DOHH2 (cell line): ENCODE data around the gene ERFL.

Source experiments
- H3F3A ChIP-seq: fragments of 200-600 bp; sonication (generic), shearing (Covaris generic); 2 replicates; pipeline ENCODE4 v1.6.0; 2016; ENCODE audit warnings: antibody characterized with exemption, mild to moderate bottlenecking; ENCODE audit not compliant: control insufficient read depth, insufficient read depth
- H3K27ac ChIP-seq: fragments of 200-600 bp; sonication (generic); 2 replicates; pipeline ENCODE4 v1.5.1; 2014; ENCODE audit warnings: low read depth, mild to moderate bottlenecking, low read length, moderate library complexity
- H3K27me3 ChIP-seq: fragments of 200-600 bp; sonication (generic); 2 replicates; pipeline ENCODE4 v1.6.1; 2014; ENCODE audit warnings: mild to moderate bottlenecking, low read length, mixed read lengths; ENCODE audit not compliant: control insufficient read depth
- H3K36me3 ChIP-seq: fragments of 200-600 bp; sonication (generic); 2 replicates; pipeline ENCODE4 v1.6.1; 2014; ENCODE audit warnings: mild to moderate bottlenecking, low read length, moderate library complexity, mixed read lengths; ENCODE audit not compliant: control insufficient read depth
- H3K4me1 ChIP-seq: fragments of 200-600 bp; sonication (generic); 2 replicates; pipeline ENCODE4 v1.6.1; 2014; ENCODE audit warnings: mild to moderate bottlenecking, low read length, mixed read lengths; ENCODE audit not compliant: control insufficient read depth
- H3K4me2 ChIP-seq: fragments of 200-600 bp; sonication (generic); 2 replicates; pipeline ENCODE4 v1.6.0; 2014; ENCODE audit warnings: mild to moderate bottlenecking, low read length, moderate library complexity
- H3K4me3 ChIP-seq: fragments of 200-600 bp; sonication (generic); 2 replicates; pipeline ENCODE4 v1.5.1; 2014; ENCODE audit warnings: mild to moderate bottlenecking, low read length, mixed read lengths
- H3K79me2 ChIP-seq: fragments of 200-600 bp; sonication (generic); 2 replicates; pipeline ENCODE4 v1.6.1; 2014; ENCODE audit warnings: mild to moderate bottlenecking, low read length, mixed read lengths; ENCODE audit not compliant: control insufficient read depth
- H3K9me2 ChIP-seq: fragments of 200-600 bp; sonication (generic); replicated peaks from 2 replicates; pipeline ENCODE4 v1.6.1; 2014; ENCODE audit warnings: mild to moderate bottlenecking, low read length, mixed read lengths; ENCODE audit not compliant: control insufficient read depth
- H3K9me3 ChIP-seq: fragments of 200-600 bp; sonication (generic); 2 replicates; pipeline ENCODE4 v1.6.1; 2014; ENCODE audit warnings: antibody characterized with exemption, low read length, mixed read lengths; ENCODE audit not compliant: control insufficient read depth, insufficient read depth
- H4K20me1 ChIP-seq: fragments of 200-600 bp; sonication (generic); 2 replicates; pipeline ENCODE4 v1.6.0; 2014; ENCODE audit warnings: low read depth, mild to moderate bottlenecking, antibody characterized with exemption, low read length, moderate library complexity; ENCODE audit not compliant: control insufficient read depth, insufficient read depth
- EZH2phosphoT487 ChIP-seq: fragments of 200-600 bp; sonication (generic); IDR thresholded peaks from 2 replicates; pipeline ENCODE4 v1.6.1; 2017; ENCODE audit warnings: borderline replicate concordance, mild to moderate bottlenecking, antibody characterized with exemption, low read length, moderate library complexity, mixed read lengths
- TF ChIP-seq, protein P1 (sequence below): fragments of 200-600 bp; sonication (generic); IDR thresholded peaks from one replicate; pipeline ENCODE4 v1.5.1; 2014; ENCODE audit warnings: antibody characterized with exemption, mild to moderate bottlenecking, low read depth, low read length; ENCODE audit not compliant: poor library complexity, severe bottlenecking

Gene ERFL

DNA sequence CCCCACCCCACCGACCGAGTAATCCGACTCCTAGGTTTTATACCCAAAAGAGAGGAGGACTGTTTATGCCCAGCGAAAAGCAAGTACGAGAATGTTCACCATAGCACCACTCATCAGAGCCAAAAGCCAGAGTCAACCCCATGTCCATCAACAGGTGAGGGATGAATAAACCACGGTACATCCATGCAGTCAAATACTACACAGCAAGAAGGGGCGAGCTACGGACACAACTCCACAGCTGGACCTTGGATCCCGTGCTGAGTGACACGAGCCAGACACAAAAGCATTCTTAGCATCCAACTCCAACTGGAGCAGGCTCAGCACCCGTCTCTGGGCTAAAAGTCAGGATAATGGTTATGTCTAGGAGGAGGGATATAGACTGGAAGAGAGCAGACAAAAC is 43.1 kb upstream of the ERFL start:
- Histone ChIP-seq H3K9me2 (no peaks in the 10 kb centered on the region), H3K9me3 (no peaks in the 10 kb centered on the region), H3K27ac (no peak overlapping the region), H3K4me1 (no peaks in the 10 kb centered on the region), H3K27me3 (no peaks in the 10 kb centered on the region), H3K4me2 (no peak overlapping the region), H3K4me3 (no peak overlapping the region), H3F3A (no peaks in the 10 kb centered on the region), H3K79me2 (no peaks in the 10 kb centered on the region), H3K36me3 (peaks cover 13% of the 10 kb centered on the region), H4K20me1 (no peaks in the 10 kb centered on the region)
- TF ChIP-seq, protein P1, sequence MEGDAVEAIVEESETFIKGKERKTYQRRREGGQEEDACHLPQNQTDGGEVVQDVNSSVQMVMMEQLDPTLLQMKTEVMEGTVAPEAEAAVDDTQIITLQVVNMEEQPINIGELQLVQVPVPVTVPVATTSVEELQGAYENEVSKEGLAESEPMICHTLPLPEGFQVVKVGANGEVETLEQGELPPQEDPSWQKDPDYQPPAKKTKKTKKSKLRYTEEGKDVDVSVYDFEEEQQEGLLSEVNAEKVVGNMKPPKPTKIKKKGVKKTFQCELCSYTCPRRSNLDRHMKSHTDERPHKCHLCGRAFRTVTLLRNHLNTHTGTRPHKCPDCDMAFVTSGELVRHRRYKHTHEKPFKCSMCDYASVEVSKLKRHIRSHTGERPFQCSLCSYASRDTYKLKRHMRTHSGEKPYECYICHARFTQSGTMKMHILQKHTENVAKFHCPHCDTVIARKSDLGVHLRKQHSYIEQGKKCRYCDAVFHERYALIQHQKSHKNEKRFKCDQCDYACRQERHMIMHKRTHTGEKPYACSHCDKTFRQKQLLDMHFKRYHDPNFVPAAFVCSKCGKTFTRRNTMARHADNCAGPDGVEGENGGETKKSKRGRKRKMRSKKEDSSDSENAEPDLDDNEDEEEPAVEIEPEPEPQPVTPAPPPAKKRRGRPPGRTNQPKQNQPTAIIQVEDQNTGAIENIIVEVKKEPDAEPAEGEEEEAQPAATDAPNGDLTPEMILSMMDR: no peak
- TF ChIP-seq EZH2phosphoT487: no peak

DNA sequence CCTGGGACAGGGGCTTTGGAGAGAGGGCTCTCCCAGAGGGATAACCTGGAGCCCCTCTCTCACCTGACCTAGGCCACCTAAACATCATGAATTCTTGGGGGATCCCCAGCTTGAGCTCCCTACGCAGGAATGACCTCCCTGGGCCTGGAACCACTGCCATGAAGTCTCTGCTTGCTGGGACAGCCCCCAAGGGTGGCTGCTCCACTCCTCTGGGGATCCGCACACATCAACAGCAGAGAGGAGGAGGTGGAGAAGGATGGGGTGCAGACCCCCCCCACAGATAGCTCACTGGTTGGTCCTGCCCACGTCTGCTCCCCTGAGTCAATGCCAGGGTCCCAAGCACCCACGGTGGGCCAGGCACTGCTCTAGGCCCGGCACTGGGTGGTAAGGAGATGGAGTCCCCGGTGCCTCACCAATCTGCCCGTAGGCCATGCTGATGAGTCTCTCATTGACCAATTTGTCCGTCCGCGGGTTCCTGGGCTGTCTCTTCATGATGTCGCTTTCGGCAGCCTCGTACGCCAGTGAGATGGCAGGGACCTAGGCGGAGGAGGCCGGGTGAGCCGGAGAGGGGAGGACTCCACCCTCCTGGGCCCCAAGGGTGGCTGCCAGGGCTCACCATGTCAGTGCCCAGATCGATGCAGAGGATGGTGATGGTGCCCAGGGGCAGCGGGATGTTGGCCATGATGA is 41.7 kb upstream of the ERFL start:
- no peaks in the 10 kb centered on the region for H3K27me3 ChIP-seq
- peaks cover 10% of the 10 kb centered on the region for H3K36me3 ChIP-seq
- no peaks in the 10 kb centered on the region for H3K4me1 ChIP-seq
- no peak overlapping the region for H3K27ac ChIP-seq
- H3F3A ChIP-seq: no peaks in the 10 kb centered on the region
- H3K9me3 ChIP-seq: no peaks in the 10 kb centered on the region
- H3K4me3 ChIP-seq: no peak overlapping the region
- no peaks in the 10 kb centered on the region for H3K79me2 ChIP-seq
- H4K20me1 ChIP-seq: no peaks in the 10 kb centered on the region
- no peak overlapping the region for H3K4me2 ChIP-seq
- no peaks in the 10 kb centered on the region for H3K9me2 ChIP-seq
- TF ChIP-seq, protein P1: no peak
- no peak for TF ChIP-seq EZH2phosphoT487

DNA sequence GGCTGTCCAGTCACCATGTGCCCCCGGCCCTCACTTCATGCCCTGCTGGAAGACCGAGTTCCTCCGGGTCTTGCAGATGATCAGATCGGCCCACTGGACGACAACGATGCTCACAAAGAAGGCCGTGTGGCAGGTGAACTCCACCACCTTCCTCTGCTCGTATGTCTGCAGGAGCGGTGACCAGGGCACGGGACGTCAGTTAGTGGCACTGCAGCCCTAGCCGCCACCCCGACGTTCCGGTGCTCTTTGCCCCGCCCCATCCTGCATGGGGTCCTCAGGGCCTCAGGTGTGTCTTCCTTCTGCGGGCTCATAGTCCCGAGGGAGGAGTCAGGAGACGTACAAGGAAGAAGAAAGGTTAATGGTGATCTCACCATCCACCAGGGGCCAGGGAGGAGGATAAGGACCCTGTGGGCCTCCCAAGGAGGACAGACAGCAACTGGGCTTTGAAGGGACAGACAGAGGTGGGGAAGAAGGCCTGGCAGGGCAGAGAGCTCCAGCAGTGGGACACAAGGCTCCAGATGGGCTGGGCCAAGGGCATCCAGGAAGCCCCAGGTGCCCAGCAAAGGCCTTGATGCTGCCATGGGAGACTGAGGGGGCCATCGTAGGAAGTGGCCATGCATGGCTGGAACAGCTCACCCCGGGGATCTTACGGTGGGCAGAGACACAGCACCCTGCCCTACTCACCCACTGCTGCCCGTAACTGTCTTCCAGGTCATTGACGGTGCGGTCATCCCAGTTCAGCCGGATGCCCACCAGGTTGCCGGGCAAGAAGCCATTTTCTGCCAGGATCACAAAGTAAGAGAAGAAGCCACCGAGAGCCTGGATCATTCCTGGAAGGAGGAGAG is 40.7 kb upstream of the ERFL start:
- no peak overlapping the region for H3K4me3 ChIP-seq
- no peaks in the 10 kb centered on the region for H3K27me3 ChIP-seq
- H3K79me2 ChIP-seq: no peaks in the 10 kb centered on the region
- no peak overlapping the region for H3K27ac ChIP-seq
- no peaks in the 10 kb centered on the region for H4K20me1 ChIP-seq
- no peaks in the 10 kb centered on the region for H3F3A ChIP-seq
- 0 out of 2 replicates have a peak, but pooled peaks cover 5% of the 10 kb centered on the region for H3K4me1 ChIP-seq
- H3K9me3 ChIP-seq: no peaks in the 10 kb centered on the region
- H3K9me2 ChIP-seq: no peaks in the 10 kb centered on the region
- peaks cover 10% of the 10 kb centered on the region for H3K36me3 ChIP-seq
- H3K4me2 ChIP-seq: no peak overlapping the region
- TF ChIP-seq, protein P1: no peak
